ENCODE results near the gene CASKIN1. TPM values are rescaled to one million over a fixed set of nuclear protein-coding genes. Genes with fewer than 3 reads are reported as not detected.

The CASKIN1 gene
- total RNA-seq, 2 donors from 2014 or later: 0.66 to 0.78 TPM

- Histone ChIP-seq H3K36me3 (replicated peaks in 1 of 2; ENCODE audit: insufficient read depth in 1 of 2, low read depth in 2 of 2) (peaks cover 17 to 30% of the 10 kb centered on the region in 2 donors), H3K27ac (no peak overlapping the region), H3K9me3 (no peaks in the 10 kb centered on the region), H3K27me3 (no peaks in the 10 kb centered on the region), H3K4me1 (peaks cover 23% of the 10 kb centered on the region), H3K4me3 (no peak overlapping the region)
- TF ChIP-seq POLR2A (IDR thresholded peaks at IDR 0.05): no peak
- TF ChIP-seq, protein P1, sequence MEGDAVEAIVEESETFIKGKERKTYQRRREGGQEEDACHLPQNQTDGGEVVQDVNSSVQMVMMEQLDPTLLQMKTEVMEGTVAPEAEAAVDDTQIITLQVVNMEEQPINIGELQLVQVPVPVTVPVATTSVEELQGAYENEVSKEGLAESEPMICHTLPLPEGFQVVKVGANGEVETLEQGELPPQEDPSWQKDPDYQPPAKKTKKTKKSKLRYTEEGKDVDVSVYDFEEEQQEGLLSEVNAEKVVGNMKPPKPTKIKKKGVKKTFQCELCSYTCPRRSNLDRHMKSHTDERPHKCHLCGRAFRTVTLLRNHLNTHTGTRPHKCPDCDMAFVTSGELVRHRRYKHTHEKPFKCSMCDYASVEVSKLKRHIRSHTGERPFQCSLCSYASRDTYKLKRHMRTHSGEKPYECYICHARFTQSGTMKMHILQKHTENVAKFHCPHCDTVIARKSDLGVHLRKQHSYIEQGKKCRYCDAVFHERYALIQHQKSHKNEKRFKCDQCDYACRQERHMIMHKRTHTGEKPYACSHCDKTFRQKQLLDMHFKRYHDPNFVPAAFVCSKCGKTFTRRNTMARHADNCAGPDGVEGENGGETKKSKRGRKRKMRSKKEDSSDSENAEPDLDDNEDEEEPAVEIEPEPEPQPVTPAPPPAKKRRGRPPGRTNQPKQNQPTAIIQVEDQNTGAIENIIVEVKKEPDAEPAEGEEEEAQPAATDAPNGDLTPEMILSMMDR (IDR thresholded peaks at IDR 0.05): no peak
- ATAC-seq: no peak
- intact Hi-C loops (cut with DNase I): no loop called here
- 88 to 90% methylated on average over 16 to 23 of the region's 23 CpGs for WGBS, 2 donors
- no peak for DNase-seq
These were observed 33.3 kb upstream of the CASKIN1 start for GRCh38 chr16:2229632-2230250.

GRCh38 chr16:2229091-2229490 is 32.7 kb upstream of the CASKIN1 start:
- intact Hi-C loops (cut with DNase I): no loop called here
- Histone ChIP-seq H3K4me3 (no peak overlapping the region), H3K27ac (no peak overlapping the region), H3K9me3 (no peaks in the 10 kb centered on the region), H3K27me3 (no peaks in the 10 kb centered on the region), H3K36me3 (replicated peaks in 1 of 2; ENCODE audit: insufficient read depth in 1 of 2, low read depth in 2 of 2) (peaks cover 12 to 25% of the 10 kb centered on the region in 2 donors), H3K4me1 (peaks cover 29% of the 10 kb centered on the region)
- WGBS, 2 donors: 85 to 86% methylated on average over 4 to 9 of the region's 12 CpGs
- TF ChIP-seq, protein P1 (IDR thresholded peaks at IDR 0.05): no peak
- no peak for TF ChIP-seq POLR2A (IDR thresholded peaks at IDR 0.05)
- no peak for ATAC-seq
- no peak for DNase-seq

DNA sequence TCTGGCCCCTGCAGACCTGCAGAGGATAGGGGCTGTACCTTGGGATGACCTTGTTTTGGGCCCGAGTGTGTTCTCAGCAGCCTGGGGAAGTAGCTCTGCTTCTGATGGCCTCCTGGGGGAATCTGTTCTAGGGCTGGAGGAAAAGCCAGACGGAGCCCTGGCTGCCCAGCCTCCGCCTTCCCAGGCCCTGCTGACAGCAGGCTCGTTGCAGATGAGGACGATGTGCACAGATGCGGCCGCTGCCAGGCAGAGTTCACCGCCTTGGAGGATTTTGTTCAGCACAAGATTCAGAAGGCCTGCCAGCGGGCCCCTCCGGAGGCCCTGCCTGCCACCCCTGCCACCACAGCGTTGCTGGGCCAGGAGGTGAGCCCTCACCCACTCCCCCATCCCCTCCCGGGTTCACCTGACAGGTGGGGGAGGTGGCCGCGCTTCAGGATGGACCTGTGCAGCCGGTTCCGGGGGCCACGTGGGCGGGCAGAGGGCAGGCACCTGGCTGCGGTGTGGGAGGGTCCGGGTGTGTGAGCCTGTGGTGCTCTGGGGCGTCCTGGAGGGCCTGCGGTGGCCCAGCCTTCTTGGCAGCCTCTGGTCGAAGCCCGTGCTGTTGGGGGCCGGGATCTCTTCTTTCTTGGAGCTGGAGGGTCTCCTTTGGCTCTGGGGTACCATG is 31.9 kb upstream of the CASKIN1 start:
- DNase-seq (no peak), ATAC-seq (no peak)
- 89% methylated on average over 9 to 24 of the region's 25 CpGs for WGBS, 2 donors
- H3K27ac ChIP-seq: no peak overlapping the region
- H3K4me3 ChIP-seq: no peak overlapping the region
- H3K36me3 ChIP-seq (replicated peaks in 1 of 2; ENCODE audit: insufficient read depth in 1 of 2, low read depth in 2 of 2): peaks cover 12 to 23% of the 10 kb centered on the region in 2 donors
- no peaks in the 10 kb centered on the region for H3K9me3 ChIP-seq
- no peaks in the 10 kb centered on the region for H3K27me3 ChIP-seq
- H3K4me1 ChIP-seq: peaks cover 30% of the 10 kb centered on the region
- TF ChIP-seq, protein P1 (IDR thresholded peaks at IDR 0.05): no peak
- no peak for TF ChIP-seq POLR2A (IDR thresholded peaks at IDR 0.05)
- intact Hi-C loops (cut with DNase I): no loop called here

GRCh38 chr16:2226918-2227317 is 30.5 kb upstream of the CASKIN1 start:
- Histone ChIP-seq H3K27me3 (no peaks in the 10 kb centered on the region), H3K4me1 (peaks cover 32% of the 10 kb centered on the region), H3K27ac (no peak overlapping the region), H3K9me3 (no peaks in the 10 kb centered on the region), H3K36me3 (replicated peaks in 1 of 2; ENCODE audit: insufficient read depth in 1 of 2, low read depth in 2 of 2) (peaks cover 9 to 13% of the 10 kb centered on the region in 2 donors), H3K4me3 (no peak overlapping the region)
- WGBS, 2 donors: 88 to 89% methylated on average over 6 of the region's 6 CpGs
- TF ChIP-seq, protein P1 (IDR thresholded peaks at IDR 0.05): no peak
- TF ChIP-seq POLR2A (IDR thresholded peaks at IDR 0.05): no peak
- intact Hi-C loops (cut with DNase I): no loop called here
- ATAC-seq (no peak), DNase-seq (no peak)
